HG03097 (cell line): ENCODE measurements around the gene AGMAT.

ENCODE experiments used
- ATAC-seq: cut with Tn5 transposase; IDR thresholded peaks from one replicate; pipeline ENCODE4 v1.9.1; 2021; ENCODE audit not compliant: unreplicated experiment, low FRiP score

Gene AGMAT

DNA sequence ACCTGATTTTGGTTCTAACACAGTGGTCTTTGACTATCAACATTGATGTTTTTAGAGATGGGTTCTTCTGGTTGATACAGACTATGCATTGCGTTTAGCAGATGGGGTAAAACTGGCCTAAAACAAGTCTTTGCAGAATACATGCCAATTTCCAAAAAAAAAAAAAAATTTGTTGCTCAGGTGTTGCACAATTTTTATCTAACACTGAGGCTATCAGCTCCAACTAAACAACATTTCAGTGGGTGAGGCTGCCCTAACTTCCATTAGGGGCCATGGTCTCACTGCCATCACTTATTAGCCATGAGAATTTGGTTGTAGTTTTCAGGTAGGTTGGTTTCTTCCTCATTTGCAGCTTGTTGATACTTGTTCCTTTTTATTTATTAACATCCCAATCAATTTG, 14.0 kb downstream of the AGMAT start:
- no peak for ATAC-seq

DNA sequence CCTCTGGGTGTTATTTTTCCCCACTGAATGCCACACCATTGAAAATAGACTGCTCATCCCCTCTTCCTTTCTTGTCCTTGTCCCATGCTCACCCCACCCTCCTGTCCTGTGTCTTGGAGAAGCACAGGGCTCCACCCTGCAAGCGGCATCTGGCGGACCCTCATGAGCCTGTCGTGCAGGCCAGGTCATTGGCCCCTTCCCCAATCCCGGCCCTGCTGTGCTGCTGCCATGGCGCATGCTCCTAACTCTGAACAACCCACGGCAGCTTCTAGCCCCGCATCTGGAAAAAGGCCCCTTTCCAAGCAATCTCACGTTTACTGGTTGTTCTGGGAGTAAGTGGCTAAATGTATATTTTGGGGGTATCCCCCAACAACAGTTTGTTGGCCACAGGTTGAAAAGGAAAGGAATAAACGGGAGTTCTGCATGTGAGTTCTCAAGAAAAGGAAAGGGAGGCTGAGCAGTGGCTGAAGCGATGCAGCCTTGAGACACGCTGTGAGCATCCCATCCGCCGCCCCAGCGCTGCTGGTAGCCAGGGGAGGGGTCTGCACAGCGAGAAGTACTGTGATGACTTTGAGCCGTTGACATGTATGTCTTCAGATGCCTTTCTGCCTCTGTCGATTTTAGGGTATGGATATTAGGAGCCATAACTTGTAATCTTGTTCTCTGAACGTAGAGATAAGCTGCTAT, 16.3 kb downstream of the AGMAT start:
- ATAC-seq: no peak

GRCh38 chr1:15559189-15559810, 25.6 kb downstream of the AGMAT start:
- ATAC-seq: no peak

DNA sequence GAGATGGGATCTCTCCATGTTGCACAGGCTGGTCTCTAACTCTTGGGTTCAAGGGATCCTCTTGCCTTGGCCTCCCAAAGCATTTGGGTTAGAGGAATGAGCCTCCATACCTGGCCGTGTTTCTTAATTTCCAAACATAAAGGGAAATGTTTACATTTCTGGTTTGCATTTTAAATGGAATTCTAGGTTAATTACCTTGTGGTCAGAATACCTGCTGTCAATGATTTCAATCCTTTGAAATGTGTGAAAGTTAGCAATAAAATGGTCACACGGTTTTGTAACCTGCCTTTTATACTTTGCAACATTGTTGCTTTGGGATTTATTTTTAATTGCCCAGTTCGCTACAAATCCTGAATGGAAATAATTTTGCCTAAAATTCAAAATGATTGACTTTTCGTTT, 26.3 kb downstream of the AGMAT start:
- ATAC-seq: no peak

- no peak for ATAC-seq
These were observed 27.3 kb downstream of the AGMAT start for GRCh38 chr1:15557594-15557993.

DNA sequence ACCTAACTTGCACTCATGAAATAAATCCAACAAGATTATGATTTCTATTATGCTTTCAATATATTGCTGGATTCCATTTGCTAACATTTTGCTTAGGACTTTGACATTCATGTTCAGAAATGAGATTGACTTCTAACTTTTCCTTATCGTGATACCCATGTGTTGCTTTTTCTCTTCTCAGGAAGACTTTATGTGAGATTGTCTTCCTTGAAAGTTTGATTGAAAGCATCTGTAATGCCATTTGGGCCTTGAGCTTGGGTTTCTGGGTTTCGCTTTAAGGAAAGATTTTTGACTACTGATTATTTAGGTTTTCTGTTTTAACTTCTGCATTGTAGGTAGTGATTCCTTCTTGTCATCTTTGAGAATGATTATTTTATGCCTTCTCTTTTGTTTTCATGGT, 27.8 kb downstream of the AGMAT start:
- ATAC-seq: no peak

GRCh38 chr1:15550573-15550972, 34.3 kb downstream of the AGMAT start:
- no peak for ATAC-seq

DNA sequence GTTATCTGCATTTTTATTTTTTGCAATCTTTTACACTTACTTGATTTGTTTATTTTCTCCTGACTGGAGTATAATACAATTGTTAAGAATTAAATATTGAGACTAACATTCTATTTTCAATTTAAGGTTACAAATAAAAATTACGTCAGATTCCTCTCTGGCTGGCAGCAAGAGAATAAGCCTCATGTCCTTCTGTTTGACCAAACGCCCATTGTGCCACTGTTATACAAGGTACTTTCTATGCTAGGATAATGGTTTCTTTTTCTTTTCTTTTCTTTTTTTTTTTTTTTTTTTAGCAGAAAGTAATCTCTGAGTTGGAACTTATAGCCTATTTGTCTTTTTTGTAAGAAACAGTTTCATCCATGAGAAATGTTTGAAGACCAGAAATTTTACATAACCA, 38.2 kb downstream of the AGMAT start:
- no peak for ATAC-seq

- no peak for ATAC-seq
These were observed 41.0 kb downstream of the AGMAT start for GRCh38 chr1:15543589-15544568.

DNA sequence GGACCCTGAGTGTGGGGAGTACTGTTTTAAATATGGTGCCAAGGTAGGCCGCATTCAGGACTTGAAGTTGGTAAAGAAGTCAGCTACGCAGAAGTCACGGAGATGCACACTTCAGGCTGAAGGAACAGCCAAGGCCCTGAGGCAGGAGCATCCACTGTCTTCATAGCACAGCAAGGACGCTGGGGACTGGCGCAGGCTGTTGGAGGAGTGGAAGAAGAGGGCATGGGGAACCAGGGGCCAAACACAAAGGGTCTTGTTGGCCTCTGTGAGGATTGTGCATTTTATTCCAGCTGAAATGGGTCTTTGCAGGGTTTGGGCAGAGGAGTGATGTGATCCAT, 41.6 kb downstream of the AGMAT start:
- ATAC-seq: no peak

DNA sequence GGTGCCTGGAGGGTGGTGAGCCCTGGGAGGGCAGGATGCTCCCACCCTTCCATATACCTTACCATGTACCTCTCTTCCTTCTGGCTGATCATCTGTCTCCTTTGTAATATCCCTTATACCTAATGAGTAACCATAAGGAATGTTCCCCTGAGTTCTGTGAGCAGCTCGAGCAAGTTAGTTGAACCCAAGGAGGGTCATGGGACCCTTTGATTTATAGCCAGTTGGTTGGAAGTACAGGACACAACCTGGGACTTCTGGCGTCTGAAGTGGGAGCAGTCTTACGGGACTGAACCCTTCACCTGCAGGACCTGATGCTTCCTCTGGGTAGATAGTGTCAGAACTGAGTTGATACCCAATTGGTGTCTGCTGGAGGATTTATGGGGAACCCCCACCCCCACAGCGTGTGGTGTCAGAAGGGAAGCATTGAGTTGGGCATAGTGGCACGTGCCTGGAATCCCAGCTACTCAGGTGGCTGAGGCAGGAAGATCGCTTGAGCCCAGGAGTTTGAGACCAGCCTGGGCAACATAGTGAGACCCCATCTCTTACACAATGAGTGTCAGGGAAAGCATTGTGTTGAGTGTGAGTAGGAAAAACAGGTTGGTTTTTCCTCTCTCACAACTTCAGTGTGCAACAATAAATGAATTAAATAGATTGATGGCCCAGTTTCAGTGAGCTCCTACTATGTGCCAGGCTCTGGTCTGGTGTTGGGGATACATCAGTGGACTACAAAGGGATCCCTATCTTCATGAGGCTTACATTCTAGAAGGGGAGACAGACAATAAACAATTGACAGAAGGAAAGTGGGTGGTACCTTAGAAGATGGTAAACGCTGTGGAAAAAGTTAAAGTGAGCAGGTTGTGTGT, 42.2 kb downstream of the AGMAT start:
- ATAC-seq: no peak

DNA sequence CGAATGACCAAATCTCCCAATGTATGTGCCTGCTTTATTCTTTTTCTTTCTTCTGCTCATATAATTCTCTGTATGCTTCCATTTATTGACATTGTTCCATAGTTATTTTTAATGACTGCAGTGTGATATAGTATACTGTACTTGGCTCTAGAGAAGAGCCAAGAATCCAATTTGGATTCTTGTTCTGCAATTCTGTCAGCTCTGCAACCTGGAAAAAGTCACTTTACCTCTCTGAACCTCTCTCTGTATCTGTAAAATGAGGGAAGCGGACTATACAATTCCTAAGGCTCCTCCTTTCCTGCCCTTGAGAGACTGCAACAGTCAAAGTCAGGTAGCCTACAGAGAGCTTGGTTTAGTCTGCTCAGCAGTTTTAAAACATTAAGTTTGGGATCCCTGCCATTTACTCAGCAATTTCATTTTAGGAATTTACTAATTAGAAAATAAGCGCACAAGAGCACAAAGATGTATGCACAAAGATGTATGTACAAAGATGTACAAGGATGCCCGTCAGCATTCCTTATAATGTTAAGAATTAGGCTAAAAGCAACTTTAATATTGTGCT, 43.5 kb downstream of the AGMAT start:
- ATAC-seq: no peak

DNA sequence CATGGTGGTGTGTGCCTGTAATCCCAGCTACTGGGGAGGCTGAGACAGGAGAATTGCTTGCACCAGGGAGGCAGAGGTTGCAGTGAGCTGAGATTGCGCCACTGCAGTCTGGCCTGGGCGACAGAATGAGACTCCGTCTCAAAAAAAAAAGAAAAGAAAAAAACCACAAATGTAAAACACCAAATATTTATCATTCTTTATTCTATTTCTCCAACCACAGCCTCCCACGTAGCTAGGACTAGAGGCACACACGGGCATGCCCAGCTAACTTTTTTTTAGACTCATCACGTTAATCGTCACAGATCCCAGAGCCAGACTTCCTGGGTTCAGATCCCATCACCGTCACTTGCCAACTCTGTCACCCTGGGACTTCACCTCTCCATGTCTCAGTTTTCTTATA, 44.7 kb downstream of the AGMAT start:
- ATAC-seq: no peak

- ATAC-seq: no peak
These were observed 46.1 kb downstream of the AGMAT start for GRCh38 chr1:15538771-15539170.

GRCh38 chr1:15531682-15532081, 53.2 kb downstream of the AGMAT start:
- no peak for ATAC-seq

- no peak for ATAC-seq
These were observed 53.8 kb downstream of the AGMAT start for GRCh38 chr1:15531003-15531402.

GRCh38 chr1:15526490-15527339, 58.1 kb downstream of the AGMAT start, which contains the start of gene DNAJC16:
Gene DNAJC16, plus strand, starts transcription at chr1:15526848. Its CDS starts 2,258 bp downstream, at chr1:15529106.
- peak; percentile 66 for ATAC-seq

- ATAC-seq: no peak
These were observed 58.8 kb downstream of the AGMAT start for GRCh38 chr1:15526021-15526489.
